PC-9 (cell line): ENCODE data around the gene FAAH2. TPM values are rescaled to one million over a fixed set of nuclear protein-coding genes. Genes with fewer than 3 reads are reported as not detected.

Experiments used
- BruUV-seq: library from RNA; stranded (reverse); fragments of 400-500 nt; replicated peaks from 2 replicates; lab custom pipeline; 2021; lab: Mats Ljungman, UMichigan
- CTCF ChIA-PET: fragments of 300-600 bp; sonication (Branson Sonifier 250); formaldehyde crosslinking; loops from one replicate; lab custom pipeline; 2022; ENCODE audit warnings: antibody characterized with exemption; lab: Charles Lee
- POLR2A ChIA-PET: fragments of 300-600 bp; sonication (Branson Sonifier 250); formaldehyde crosslinking; loops from one replicate; lab custom pipeline; 2022; ENCODE audit warnings: antibody characterized with exemption; ENCODE audit not compliant: unreplicated experiment; lab: Charles Lee
- DNase-seq, 2 experiments: peaks; one replicate each; pipeline versions ENCODE4 v3.0.0 to v3.0.0-alpha.2; 2015 to 2022; ENCODE audit warnings: mixed read lengths in 1 of 2
- H2AFZ ChIP-seq: fragments of 200-600 bp; sonication (generic); 2 replicates; pipeline ENCODE4 v1.8.1; 2017; ENCODE audit warnings: antibody characterized with exemption
- H3F3A ChIP-seq: fragments of 200-600 bp; sonication (generic); 2 replicates; pipeline ENCODE4 v1.8.1; 2017; ENCODE audit warnings: antibody characterized with exemption, mild to moderate bottlenecking, low read depth; ENCODE audit not compliant: insufficient read depth
- H3K27ac ChIP-seq: fragments of 200-600 bp; sonication (generic); 2 replicates; pipeline ENCODE4 v1.6.1; 2016; ENCODE audit warnings: mixed run types
- H3K27me3 ChIP-seq: fragments of 200-600 bp; sonication (generic); 2 replicates; pipeline ENCODE4 v1.6.1; 2016; ENCODE audit warnings: low read depth, mixed run types; ENCODE audit not compliant: insufficient read depth
- H3K36me3 ChIP-seq: fragments of 200-600 bp; sonication (generic); 2 replicates; pipeline ENCODE4 v1.6.1; 2016; ENCODE audit warnings: low read depth, mixed run types
- H3K4me1 ChIP-seq: fragments of 200-600 bp; sonication (generic); replicated peaks from 2 replicates; pipeline ENCODE4 v1.6.1; 2016; ENCODE audit warnings: mixed run types; ENCODE audit not compliant: insufficient read depth
- H3K4me2 ChIP-seq: fragments of 200-600 bp; sonication (generic); 2 replicates; pipeline ENCODE4 v1.6.1; 2017; ENCODE audit warnings: mixed run types
- H3K4me3 ChIP-seq: fragments of 200-600 bp; sonication (generic); 2 replicates; pipeline ENCODE4 v1.6.1; 2016; ENCODE audit warnings: mixed run types
- H3K79me2 ChIP-seq: fragments of 200-600 bp; sonication (generic); 2 replicates; pipeline ENCODE4 v1.6.1; 2017; ENCODE audit warnings: low read depth, mixed run types
- H3K9me2 ChIP-seq: fragments of 200-600 bp; sonication (generic); 2 replicates; pipeline ENCODE4 v1.8.1; 2017; ENCODE audit warnings: mild to moderate bottlenecking; ENCODE audit not compliant: insufficient read depth
- H3K9me3 ChIP-seq: fragments of 200-600 bp; sonication (generic); 2 replicates; pipeline ENCODE4 v1.8.1; 2016; ENCODE audit warnings: low read depth; ENCODE audit not compliant: insufficient read depth
- H4K20me1 ChIP-seq: fragments of 200-600 bp; sonication (generic); 2 replicates; pipeline ENCODE4 v1.8.1; 2017; ENCODE audit not compliant: insufficient read depth
- EZH2 ChIP-seq: fragments of 200-600 bp; sonication (generic); IDR thresholded peaks from 2 replicates; pipeline ENCODE4 v1.8.0; 2017; ENCODE audit warnings: antibody characterized with exemption, low read depth
- intact Hi-C: fragments of 100-400 bp; cut with micrococcal nuclease; formaldehyde crosslinking; loops from one replicate; pipeline ENCODE4 v1.10.0; 2022; ENCODE audit not compliant: unreplicated experiment
- total RNA-seq: library from RNA; stranded (reverse); gene quantifications from 2 replicates; pipeline ENCODE4 v1.2.3, GENCODE V29; 2021
- TF ChIP-seq, protein P1 (sequence below): fragments of 200-600 bp; sonication (generic); conservative IDR thresholded peaks from 2 replicates; pipeline ENCODE4 v1.6.1; 2017; ENCODE audit warnings: mixed run types, antibody characterized with exemption, mild to moderate bottlenecking, moderate library complexity

Gene FAAH2
- total RNA-seq, 1 experiment from 2014 or later = 8.2 TPM

DNA sequence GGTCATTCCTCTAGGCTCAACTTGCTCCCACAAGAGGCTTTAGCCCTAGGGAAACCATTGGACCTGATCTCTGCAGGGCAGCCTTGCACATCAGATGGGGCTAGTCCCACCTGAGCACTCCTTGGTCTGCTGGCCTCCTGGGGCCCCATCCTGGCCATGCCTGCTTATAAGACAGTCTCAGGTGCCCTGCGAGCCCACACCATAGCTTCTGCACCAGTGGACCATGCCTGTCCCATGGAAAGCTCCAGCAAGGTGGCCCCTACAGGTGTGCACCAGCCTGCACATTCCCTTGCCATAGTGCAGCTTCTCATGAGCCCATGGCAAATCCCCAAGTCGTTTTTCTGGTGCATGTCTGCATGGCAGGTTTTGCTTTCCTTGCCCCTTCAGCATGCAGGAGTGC lies 19.6 kb upstream of the FAAH2 start:
- CTCF ChIA-PET = no interaction called here
- Histone ChIP-seq H3K27ac (no peak overlapping the region), H3K9me3 (no peaks in the 10 kb centered on the region), H3F3A (no peaks in the 10 kb centered on the region), H3K4me3 (no peak overlapping the region), H3K79me2 (no peaks in the 10 kb centered on the region), H3K9me2 (no peaks in the 10 kb centered on the region), H3K4me2 (no peak overlapping the region), H3K36me3 (no peaks in the 10 kb centered on the region), H2AFZ (no peak overlapping the region), H3K4me1 (no peaks in the 10 kb centered on the region), H3K27me3 (no peaks in the 10 kb centered on the region), H4K20me1 (no peaks in the 10 kb centered on the region)
- DNase-seq = no peak
- TF ChIP-seq, protein P1, sequence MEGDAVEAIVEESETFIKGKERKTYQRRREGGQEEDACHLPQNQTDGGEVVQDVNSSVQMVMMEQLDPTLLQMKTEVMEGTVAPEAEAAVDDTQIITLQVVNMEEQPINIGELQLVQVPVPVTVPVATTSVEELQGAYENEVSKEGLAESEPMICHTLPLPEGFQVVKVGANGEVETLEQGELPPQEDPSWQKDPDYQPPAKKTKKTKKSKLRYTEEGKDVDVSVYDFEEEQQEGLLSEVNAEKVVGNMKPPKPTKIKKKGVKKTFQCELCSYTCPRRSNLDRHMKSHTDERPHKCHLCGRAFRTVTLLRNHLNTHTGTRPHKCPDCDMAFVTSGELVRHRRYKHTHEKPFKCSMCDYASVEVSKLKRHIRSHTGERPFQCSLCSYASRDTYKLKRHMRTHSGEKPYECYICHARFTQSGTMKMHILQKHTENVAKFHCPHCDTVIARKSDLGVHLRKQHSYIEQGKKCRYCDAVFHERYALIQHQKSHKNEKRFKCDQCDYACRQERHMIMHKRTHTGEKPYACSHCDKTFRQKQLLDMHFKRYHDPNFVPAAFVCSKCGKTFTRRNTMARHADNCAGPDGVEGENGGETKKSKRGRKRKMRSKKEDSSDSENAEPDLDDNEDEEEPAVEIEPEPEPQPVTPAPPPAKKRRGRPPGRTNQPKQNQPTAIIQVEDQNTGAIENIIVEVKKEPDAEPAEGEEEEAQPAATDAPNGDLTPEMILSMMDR = no peak
- TF ChIP-seq EZH2 = no peak
- intact Hi-C loops = no loop called here
- POLR2A ChIA-PET = no interaction called here
- no TSS peak for BruUV-seq

GRCh38 chrX:57267308-57267707 lies 19.2 kb upstream of the FAAH2 start:
- ChIA-PET CTCF (no interaction called here), POLR2A (no interaction called here)
- no peak for DNase-seq
- no peaks in the 10 kb centered on the region for H3F3A ChIP-seq
- H3K4me2 ChIP-seq = no peak overlapping the region
- H3K36me3 ChIP-seq = no peaks in the 10 kb centered on the region
- H3K4me3 ChIP-seq = no peak overlapping the region
- no peaks in the 10 kb centered on the region for H3K79me2 ChIP-seq
- H3K9me3 ChIP-seq = no peaks in the 10 kb centered on the region
- no peaks in the 10 kb centered on the region for H3K4me1 ChIP-seq
- BruUV-seq = no TSS peak
- H3K27ac ChIP-seq = no peak overlapping the region
- no peak overlapping the region for H2AFZ ChIP-seq
- H3K9me2 ChIP-seq = no peaks in the 10 kb centered on the region
- TF ChIP-seq, protein P1 = no peak
- no peak for TF ChIP-seq EZH2
- no peaks in the 10 kb centered on the region for H4K20me1 ChIP-seq
- no peaks in the 10 kb centered on the region for H3K27me3 ChIP-seq
- intact Hi-C loops = no loop called here

- TF ChIP-seq EZH2 = no peak
- TF ChIP-seq, protein P1 = no peak
- Histone ChIP-seq H3F3A (no peaks in the 10 kb centered on the region), H4K20me1 (no peaks in the 10 kb centered on the region), H3K4me3 (no peak overlapping the region), H2AFZ (no peak overlapping the region), H3K4me1 (no peaks in the 10 kb centered on the region), H3K36me3 (no peaks in the 10 kb centered on the region), H3K79me2 (no peaks in the 10 kb centered on the region), H3K27ac (no peak overlapping the region), H3K9me2 (no peaks in the 10 kb centered on the region), H3K27me3 (no peaks in the 10 kb centered on the region), H3K9me3 (no peaks in the 10 kb centered on the region), H3K4me2 (no peak overlapping the region)
- no TSS peak for BruUV-seq
- POLR2A ChIA-PET = interaction anchor here (0.6 kb wide), 1 partner anchor 170 kb away, joined by 3 read pairs; no protein-coding TSS in a partner anchor
- no peak for DNase-seq
- intact Hi-C loops = no loop called here
- CTCF ChIA-PET = no interaction called here
Observed at GRCh38 chrX:57270980-57271379, 15.5 kb upstream of the FAAH2 start.
